Measurements from ENCODE around the gene APOB.

APOB gene

DNA sequence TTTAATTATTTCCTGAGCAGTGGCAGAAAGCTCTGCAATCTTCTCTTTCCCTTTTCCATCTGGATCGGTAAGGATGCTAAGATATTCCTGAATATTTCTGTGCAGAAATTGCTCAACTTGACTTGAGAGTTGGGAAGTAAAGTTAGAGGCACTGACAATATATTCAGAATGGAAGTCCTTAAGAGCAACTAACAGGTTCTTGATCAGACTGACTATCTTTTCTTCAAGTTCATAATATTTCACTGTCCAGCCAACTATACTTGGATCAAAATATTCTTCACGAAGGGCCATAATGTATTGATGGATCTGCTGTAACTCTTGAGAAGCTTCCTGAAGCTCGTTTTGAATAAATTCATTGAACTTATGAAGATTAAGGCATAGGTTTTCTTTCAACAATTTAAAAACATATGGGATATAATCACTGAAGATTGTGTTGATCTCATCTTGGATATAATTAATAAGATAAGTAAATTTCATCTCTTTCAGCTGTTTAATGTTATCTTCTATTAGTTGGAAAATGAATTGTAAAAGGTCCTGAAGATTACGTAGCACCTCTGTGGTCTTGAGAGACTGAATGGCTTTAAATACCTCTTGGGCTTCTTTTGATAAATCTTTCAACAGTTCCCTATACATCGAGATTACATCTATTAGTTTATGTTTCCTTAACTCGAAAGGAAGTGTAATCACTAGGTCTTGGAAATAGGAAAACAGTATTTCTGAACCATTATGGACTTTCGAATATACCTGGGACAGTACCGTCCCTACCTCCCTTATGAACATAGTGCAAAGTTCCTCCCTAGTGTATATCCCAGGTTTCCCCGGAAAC, 41.7 kb downstream of the APOB start:
- intact Hi-C loops (cut with micrococcal nuclease) = no loop called here
- Mint-ChIP-seq H3K4me3 (no peak overlapping the region), H3K27me3 (no peaks in the 10 kb centered on the region), H3K27ac (no peak overlapping the region), H3K36me3 (ENCODE audit: low read depth) (no peaks in the 10 kb centered on the region), H3K4me1 (ENCODE audit: low read depth) (no peaks in the 10 kb centered on the region), H3K9me3 (no peaks in the 10 kb centered on the region)

DNA sequence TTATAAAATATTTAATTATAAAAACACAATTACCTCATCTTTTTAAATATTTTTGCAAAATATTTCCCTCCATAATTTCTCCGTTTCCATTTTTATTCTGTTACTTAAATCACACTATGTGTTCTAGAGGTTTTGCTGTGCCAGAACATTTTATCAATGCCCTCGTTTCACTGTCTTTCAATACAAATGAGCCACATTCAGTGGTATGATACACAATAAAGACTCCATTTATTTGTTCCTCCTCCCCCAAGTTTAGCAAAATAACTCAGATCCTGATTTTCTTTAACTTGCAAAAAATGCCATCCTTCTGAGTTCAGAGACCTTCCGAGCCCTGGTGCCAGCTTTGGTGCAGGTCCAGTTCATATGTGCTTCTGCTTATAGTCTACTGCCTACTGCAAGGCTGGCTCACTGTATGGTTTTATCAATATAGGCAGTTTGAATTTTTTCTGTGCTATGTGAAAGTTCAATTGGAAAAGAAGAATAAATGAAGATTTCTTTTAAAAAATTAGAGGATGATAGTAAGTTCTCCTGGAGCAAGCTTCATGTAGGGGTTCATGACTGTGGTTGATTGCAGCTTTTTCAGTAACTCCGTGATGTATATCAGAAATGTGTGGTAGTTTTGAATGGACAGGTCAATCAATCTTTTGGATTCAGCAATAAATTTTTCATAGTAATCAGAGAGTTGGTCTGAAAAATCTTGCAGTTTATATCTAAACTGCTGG, 42.5 kb downstream of the APOB start:
- Mint-ChIP-seq H3K27me3 (no peaks in the 10 kb centered on the region), H3K27ac (no peak overlapping the region)

DNA sequence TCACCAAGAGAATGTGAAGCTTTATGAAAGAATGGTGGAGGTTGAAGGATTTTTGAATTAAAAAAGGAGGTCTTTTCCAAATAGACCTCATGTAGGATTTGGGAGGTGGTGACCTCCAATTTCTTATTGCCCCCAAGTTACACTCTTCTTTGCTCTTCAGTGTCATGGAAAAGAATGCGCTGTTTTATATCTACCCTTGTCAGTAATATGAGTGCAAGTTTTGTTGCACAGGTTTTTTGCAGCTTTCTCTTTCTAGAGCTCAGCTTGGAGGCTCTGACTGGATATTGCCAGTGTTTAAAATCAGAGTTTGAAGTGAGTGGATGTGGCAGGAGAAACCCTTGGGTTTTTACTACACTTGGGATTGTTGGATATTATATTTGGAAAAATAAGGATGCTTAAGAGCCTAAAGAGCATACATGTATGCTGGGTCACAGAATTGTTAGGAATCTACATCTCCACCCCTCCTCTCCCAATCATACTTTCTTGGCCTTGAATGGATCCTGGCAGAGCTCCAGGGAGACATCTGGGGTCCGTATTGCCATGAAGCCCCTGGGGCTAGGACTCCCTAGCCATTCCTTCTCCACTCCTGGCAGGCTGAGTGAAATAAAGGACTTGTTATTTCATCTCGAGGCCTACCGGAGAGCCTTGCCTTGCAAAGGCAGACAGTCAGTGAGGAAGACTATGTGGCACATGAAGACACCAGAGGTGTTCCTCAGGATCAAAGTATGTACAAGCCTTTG, 43.8 kb downstream of the APOB start:
- intact Hi-C loops (cut with micrococcal nuclease) = no loop called here
- Mint-ChIP-seq H3K9me3 (no peaks in the 10 kb centered on the region), H3K27ac (no peak overlapping the region), H3K36me3 (ENCODE audit: low read depth) (no peaks in the 10 kb centered on the region), H3K27me3 (no peaks in the 10 kb centered on the region), H3K4me3 (no peak overlapping the region), H3K4me1 (ENCODE audit: low read depth) (no peaks in the 10 kb centered on the region)

More for the DNA sequence above, 42.5 kb downstream of the APOB start:
- no peak overlapping the region for H3K4me3 Mint-ChIP-seq
- intact Hi-C loops (cut with micrococcal nuclease) = no loop called here
- no peaks in the 10 kb centered on the region for H3K9me3 Mint-ChIP-seq
- H3K36me3 Mint-ChIP-seq (ENCODE audit: low read depth) = no peaks in the 10 kb centered on the region
- no peaks in the 10 kb centered on the region for H3K4me1 Mint-ChIP-seq (ENCODE audit: low read depth)

DNA sequence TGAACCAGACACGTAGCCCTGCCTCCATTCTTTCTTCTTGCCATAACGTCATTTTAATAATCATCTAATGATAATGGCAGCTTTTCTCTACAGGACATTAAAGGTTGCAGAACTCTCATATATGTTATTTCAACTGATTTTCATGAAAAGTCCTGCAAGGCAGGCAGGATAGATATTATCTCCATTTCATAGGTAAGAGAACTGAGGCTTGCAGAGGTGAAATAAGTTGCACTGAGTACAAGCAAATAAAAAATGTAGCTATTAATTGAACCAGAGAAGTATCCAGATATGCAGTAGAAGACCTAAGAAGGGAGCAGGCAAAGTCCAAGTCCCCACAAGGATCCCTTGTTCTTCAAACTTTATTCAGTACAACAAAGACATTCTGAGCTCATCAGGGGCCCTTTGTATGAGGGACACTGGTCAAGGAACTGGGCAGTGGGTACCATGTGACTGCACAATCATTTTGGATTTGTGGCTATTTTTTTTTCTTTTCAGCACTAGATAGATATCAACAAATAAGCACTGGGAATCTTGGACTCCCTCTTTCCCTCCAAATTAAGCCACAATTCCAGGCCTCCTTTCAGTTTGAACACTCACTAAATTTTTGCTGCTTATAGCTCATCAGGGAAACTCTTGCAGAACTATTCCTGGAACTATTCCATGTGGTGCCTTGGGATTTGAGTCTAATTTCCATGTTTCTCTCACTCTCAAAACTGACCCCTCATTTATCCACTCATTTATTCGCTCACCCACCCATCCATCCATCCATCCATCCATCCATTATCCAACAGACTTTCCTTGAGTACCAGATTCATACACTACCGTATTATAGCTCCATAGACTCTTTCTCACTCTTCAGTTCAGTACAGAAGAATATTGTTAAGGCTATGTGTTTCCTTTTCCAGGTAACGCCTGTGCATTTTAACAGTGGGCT, 44.6 kb downstream of the APOB start:
- H3K27ac Mint-ChIP-seq = no peak overlapping the region
- no peaks in the 10 kb centered on the region for H3K27me3 Mint-ChIP-seq
- no peaks in the 10 kb centered on the region for H3K36me3 Mint-ChIP-seq (ENCODE audit: low read depth)
- intact Hi-C loops (cut with micrococcal nuclease) = no loop called here
- no peaks in the 10 kb centered on the region for H3K9me3 Mint-ChIP-seq
- H3K4me1 Mint-ChIP-seq (ENCODE audit: low read depth) = no peaks in the 10 kb centered on the region
- no peak overlapping the region for H3K4me3 Mint-ChIP-seq

DNA sequence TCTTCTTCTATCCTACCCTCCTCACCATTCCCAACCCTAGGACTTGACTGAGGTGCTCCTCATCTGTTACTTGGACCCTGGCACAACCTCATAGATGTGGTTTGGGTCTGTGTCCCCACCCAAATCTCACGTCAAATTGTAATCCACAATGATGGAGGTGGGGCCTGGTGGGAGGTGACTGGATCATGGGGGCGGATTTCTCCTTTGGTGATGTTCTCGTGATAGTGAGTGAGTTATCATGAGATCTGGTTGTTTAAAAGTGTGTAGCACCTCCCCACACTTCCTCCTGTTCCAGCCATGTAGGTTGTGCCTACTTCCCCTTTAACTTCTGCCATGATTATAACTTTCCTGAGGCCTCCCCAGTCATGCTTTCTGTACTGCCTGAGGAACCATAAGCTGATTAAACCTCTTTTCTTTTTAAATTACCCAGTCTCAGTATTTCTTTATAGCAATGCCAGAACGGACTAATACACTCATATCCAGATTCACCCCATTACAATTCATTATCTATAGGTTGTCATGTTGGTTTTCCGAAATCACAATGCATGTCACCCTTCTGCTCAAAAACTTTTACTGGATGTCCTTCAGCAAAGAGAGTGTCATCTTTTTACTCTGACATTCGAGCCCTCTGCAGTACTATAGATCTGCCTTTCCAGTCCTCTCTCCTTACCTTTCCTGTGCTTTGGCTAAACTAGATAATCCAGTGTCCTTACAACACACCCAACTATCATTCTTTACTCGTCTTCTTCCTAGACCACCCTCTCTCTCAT, 45.7 kb downstream of the APOB start:
- no peak overlapping the region for H3K4me3 Mint-ChIP-seq
- intact Hi-C loops (cut with micrococcal nuclease) = no loop called here
- no peaks in the 10 kb centered on the region for H3K4me1 Mint-ChIP-seq (ENCODE audit: low read depth)
- no peaks in the 10 kb centered on the region for H3K27me3 Mint-ChIP-seq
- no peaks in the 10 kb centered on the region for H3K36me3 Mint-ChIP-seq (ENCODE audit: low read depth)
- H3K27ac Mint-ChIP-seq = no peak overlapping the region
- H3K9me3 Mint-ChIP-seq = no peaks in the 10 kb centered on the region

DNA sequence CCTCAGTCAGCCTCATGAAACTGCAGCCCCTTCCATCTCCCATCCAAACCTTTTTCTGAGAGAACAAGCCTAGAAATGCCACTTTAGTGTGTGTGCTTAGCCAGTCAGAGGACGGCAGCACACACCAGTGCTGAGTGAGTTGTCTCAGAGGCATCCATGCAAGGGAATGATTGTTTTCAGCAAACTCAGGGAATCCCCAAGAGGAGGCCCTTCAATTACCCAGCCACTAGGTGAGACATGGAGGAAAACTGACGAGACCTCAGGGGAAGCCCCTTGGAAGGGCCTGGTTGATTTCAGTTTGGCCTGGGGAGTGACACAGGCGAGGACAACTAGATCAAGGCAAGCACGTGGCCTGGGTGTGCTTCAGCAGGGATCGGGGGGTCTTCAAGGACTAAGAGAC, 49.7 kb downstream of the APOB start:
- Mint-ChIP-seq H3K4me3 (no peak overlapping the region), H3K27me3 (peaks cover 2% of the 10 kb centered on the region), H3K36me3 (ENCODE audit: low read depth) (no peaks in the 10 kb centered on the region), H3K27ac (no peak overlapping the region), H3K4me1 (ENCODE audit: low read depth) (no peaks in the 10 kb centered on the region), H3K9me3 (no peaks in the 10 kb centered on the region)
- intact Hi-C loops (cut with micrococcal nuclease) = no loop called here

DNA sequence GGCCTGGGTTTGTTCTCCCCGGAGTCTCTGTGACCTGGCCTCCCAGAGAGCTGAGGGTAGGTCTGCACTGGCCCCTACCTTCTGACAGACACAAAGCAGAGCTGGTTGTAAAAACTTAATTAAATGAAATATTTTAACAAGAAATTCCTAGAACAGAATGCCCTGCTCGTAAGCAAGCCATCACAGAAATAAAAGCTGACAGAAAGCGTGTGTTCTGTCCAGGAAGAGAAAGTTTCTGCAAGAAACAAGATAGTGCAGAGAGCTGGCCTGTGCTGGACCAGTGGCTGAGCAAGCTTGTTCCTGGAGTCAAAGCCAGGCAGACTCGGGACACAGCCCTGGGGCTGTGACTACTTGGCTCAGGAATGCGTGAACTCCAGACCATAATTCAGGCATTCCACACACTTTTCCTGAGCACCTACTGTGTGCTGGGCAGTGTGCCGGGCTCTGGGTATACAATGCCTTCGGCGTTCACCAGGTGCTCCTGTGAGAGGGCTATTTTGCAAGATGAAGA, 51.6 kb downstream of the APOB start:
- Mint-ChIP-seq H3K4me3 (no peak overlapping the region), H3K36me3 (ENCODE audit: low read depth) (no peaks in the 10 kb centered on the region), H3K27me3 (peaks cover 2% of the 10 kb centered on the region), H3K9me3 (no peaks in the 10 kb centered on the region), H3K27ac (no peak overlapping the region), H3K4me1 (ENCODE audit: low read depth) (no peaks in the 10 kb centered on the region)
- intact Hi-C loops (cut with micrococcal nuclease) = no loop called here

DNA sequence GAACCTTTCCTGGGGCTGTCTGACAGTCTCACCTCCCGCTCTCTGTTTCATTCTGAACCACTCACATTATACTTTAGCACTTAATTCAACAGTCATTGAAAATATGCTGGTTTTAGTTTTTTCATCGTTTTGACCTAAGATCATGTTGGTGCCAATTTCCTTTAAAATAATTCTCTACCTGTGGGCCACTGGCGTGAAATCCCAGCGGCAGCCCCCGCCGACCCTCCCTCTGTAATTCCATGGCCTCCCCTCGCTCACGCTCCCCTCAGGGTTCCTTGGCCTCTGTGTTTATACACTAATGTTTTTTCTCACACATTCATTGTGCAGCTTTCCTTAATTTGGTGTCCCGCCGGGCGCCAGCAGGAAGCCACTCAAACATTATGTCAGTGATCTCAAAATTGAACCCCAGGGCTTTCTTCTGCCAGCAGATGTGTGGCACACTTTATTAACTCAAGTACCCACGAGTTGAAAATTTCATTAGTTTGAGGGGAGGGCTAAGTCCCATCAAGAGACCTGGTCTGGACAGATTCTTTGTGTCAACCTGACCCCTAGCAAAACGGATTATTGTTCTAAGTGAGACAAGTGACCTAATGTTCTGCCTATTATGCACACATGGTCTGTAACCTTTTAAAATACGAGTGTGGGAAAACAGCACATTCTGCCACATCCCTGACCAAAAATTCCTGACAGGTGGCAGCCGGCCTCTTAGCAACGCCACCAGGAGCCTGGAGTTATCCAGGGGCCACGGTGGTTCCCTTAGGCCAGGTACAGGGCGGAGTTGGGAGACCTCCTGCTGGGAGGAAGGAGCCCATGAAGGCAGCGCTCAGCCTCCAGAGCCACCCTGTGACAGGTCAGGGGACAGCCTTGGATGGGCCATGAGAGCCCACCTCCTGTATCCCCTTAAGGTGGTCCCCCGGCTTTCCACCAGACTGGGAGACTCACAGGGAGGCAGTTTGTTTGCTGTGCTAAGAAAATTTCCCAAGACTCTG, 53.1 kb downstream of the APOB start:
- no peaks in the 10 kb centered on the region for H3K9me3 Mint-ChIP-seq
- H3K27me3 Mint-ChIP-seq = peaks cover 2% of the 10 kb centered on the region
- no peaks in the 10 kb centered on the region for H3K4me1 Mint-ChIP-seq (ENCODE audit: low read depth)
- H3K27ac Mint-ChIP-seq = no peak overlapping the region
- no peak overlapping the region for H3K4me3 Mint-ChIP-seq
- intact Hi-C loops (cut with micrococcal nuclease) = no loop called here
- H3K36me3 Mint-ChIP-seq (ENCODE audit: low read depth) = no peaks in the 10 kb centered on the region

DNA sequence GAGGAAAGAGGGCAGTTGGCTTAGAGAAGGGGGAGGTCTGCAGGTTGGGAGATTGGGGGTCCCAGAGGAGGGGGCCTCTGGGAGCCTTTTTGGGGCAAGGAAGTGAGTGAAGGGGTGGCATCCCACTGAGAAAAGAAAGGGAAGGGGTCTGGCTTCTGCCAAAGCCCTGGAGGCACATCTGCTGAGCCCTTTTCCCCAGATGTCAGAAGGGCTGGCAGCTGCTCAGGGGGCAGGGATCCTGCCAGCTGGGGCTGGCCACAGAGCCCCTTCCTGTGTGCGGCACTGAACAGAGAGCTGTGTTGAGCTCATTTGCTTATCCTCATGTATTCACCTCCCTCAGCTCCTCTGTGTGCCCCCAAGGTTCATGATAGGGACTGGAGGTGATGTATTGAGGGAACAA, 54.5 kb downstream of the APOB start:
- no peak overlapping the region for H3K27ac Mint-ChIP-seq
- intact Hi-C loops (cut with micrococcal nuclease) = no loop called here
- H3K36me3 Mint-ChIP-seq (ENCODE audit: low read depth) = no peaks in the 10 kb centered on the region

DNA sequence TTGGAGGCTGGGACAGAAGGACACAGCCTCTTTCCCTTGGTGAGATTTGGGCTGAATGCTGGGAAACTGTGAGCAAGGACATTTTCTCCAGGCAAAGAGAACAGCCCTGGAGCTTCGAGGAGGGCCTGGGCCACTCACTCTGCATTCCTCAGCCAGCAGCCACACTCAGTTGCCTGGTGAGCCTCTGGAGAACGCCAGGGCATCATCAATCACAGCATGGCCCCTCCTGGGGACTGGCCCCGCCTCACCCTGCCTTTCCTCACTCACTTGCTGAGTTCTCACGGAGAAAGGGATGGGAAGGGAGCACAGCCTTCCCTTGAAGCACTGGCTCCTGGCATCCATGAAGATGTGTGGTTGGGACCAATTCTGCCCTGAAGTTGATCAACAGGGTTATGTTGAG, 55.0 kb downstream of the APOB start:
- Mint-ChIP-seq H3K4me3 (no peak overlapping the region), H3K4me1 (ENCODE audit: low read depth) (no peaks in the 10 kb centered on the region), H3K9me3 (no peaks in the 10 kb centered on the region), H3K27ac (no peak overlapping the region), H3K27me3 (peaks cover 2% of the 10 kb centered on the region), H3K36me3 (ENCODE audit: low read depth) (no peaks in the 10 kb centered on the region)
- intact Hi-C loops (cut with micrococcal nuclease) = no loop called here

More for the DNA sequence above, 54.5 kb downstream of the APOB start:
- Mint-ChIP-seq H3K9me3 (no peaks in the 10 kb centered on the region), H3K27me3 (peaks cover 2% of the 10 kb centered on the region), H3K4me3 (no peak overlapping the region), H3K4me1 (ENCODE audit: low read depth) (no peaks in the 10 kb centered on the region)

DNA sequence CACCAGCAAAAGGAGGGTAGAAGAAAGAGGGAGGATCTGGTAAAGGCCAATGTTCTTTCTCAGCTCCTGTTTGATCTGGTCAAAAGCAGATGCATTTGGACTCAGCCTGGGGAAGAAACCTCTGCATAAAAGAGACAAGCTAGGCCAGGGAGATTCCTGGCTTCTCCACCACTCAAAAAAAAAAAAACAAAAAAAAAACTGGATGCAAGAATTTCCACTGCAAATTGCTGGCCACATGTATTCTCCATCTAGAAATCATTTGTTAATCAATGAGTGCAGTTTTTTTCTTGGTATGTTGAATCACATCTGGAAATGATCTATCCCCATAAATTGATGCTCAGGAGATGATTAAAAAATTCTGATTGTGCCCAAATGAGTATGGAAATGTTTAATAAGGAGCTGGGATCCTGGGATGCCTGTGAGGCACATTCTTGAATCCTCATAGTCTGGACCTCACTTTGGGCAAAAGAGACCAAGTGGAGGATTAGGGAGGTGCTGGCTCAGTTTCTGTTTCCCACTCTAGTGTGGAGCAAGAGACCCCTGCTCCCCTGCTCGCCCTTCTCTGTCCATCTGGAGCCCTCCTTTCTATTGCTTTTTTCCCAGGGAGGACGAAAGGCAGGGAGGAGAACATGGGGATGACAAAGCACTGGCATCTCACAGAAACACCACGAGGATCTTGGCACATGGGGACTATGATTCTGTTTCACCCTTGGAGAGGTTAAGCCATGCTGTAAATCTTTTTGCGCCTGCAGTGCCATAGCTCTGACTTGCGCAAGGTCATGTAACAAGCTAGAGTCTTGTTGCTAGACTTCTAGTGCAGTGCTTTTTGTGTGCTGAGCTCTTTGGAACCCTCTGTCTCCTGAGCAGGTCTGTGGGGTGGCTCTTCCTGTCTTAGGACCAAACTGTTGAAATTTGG, 57.6 kb downstream of the APOB start:
- no peak overlapping the region for H3K27ac Mint-ChIP-seq
- H3K36me3 Mint-ChIP-seq (ENCODE audit: low read depth) = no peaks in the 10 kb centered on the region
- H3K27me3 Mint-ChIP-seq = no peaks in the 10 kb centered on the region
- no peaks in the 10 kb centered on the region for H3K9me3 Mint-ChIP-seq
- H3K4me1 Mint-ChIP-seq (ENCODE audit: low read depth) = no peaks in the 10 kb centered on the region
- intact Hi-C loops (cut with micrococcal nuclease) = no loop called here
- H3K4me3 Mint-ChIP-seq = no peak overlapping the region
